Ishikawa (cell line): ENCODE results near the gene GRHL3.
A peak's percentile ranks its signal among the peaks of the same experiment; 100 is the strongest.

Experiments used
- CEBPB ChIP-seq: IDR thresholded peaks from 2 replicates; pipeline ENCODE4 v1.6.1; 2012
- CREB1 ChIP-seq: IDR thresholded peaks from 2 replicates; pipeline ENCODE4 v1.6.1; 2012; ENCODE audit warnings: low read depth
- EGR1 ChIP-seq: IDR thresholded peaks from 2 replicates; pipeline ENCODE4 v1.6.1; 2012
- EP300 ChIP-seq: IDR thresholded peaks from 2 replicates; pipeline ENCODE4 v1.6.1; 2012; ENCODE audit warnings: borderline replicate concordance
- FOXM1 ChIP-seq: IDR thresholded peaks from 2 replicates; pipeline ENCODE4 v1.6.1; 2012; ENCODE audit warnings: low read depth, borderline replicate concordance
- NFIC ChIP-seq: IDR thresholded peaks from 2 replicates; pipeline ENCODE4 v1.6.1; 2012
- RAD21 ChIP-seq: IDR thresholded peaks from 2 replicates; pipeline ENCODE4 v1.6.1; 2012; ENCODE audit warnings: low read depth
- TAF1 ChIP-seq: IDR thresholded peaks from 2 replicates; pipeline ENCODE4 v1.6.1; 2012; ENCODE audit warnings: low read depth, mild to moderate bottlenecking
- TCF12 ChIP-seq: IDR thresholded peaks from 2 replicates; pipeline ENCODE4 v1.6.1; 2012; ENCODE audit warnings: low read depth
- TEAD4 ChIP-seq: IDR thresholded peaks from 2 replicates; pipeline ENCODE4 v1.6.1; 2012
- YY1 ChIP-seq: IDR thresholded peaks from 2 replicates; pipeline ENCODE4 v1.6.1; 2012; ENCODE audit warnings: low read depth
- ZBTB7A ChIP-seq: IDR thresholded peaks from 2 replicates; pipeline ENCODE4 v1.6.1; 2012; ENCODE audit warnings: low read depth
- TF ChIP-seq, protein P1 (sequence below): IDR thresholded peaks from 2 replicates; pipeline ENCODE4 v1.6.1; 2012
- TF ChIP-seq, protein P2 (sequence below): IDR thresholded peaks from 2 replicates; pipeline ENCODE4 v1.6.1; 2012
- TF ChIP-seq, protein P3 (sequence below): IDR thresholded peaks from 2 replicates; pipeline ENCODE4 v1.6.1; 2012; ENCODE audit warnings: low read depth, mild to moderate bottlenecking

GRHL3 gene

DNA sequence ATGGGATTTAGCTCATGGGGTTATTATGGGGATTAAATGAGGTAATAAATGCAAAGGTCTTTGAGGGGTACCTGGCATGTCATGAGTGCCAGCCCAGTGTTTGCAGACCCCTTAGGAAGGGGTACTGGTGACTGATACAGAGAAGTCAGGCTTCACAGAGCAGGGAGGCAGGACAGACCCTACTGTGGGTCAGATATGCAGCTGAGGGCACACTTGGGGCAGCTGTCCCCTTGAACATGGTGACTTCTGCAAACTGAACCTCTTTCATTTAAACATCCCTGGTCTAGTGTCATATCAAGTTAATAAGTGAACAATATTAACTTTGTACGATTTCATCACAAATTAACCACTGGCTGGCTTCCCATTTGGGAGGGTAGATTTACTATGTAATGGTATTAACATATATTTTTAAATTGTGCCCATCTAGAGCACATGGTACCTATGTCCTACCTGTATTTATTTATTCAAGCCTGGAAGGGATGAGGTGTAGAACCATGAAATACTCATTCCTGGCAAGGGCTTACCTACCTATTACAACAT lies 68.5 kb downstream of the GRHL3 start:
- TF ChIP-seq EGR1 = no peak
- TF ChIP-seq FOXM1 = no peak
- TF ChIP-seq CREB1 = no peak
- no peak for TF ChIP-seq RAD21
- no peak for TF ChIP-seq EP300
- TF ChIP-seq, protein P1, sequence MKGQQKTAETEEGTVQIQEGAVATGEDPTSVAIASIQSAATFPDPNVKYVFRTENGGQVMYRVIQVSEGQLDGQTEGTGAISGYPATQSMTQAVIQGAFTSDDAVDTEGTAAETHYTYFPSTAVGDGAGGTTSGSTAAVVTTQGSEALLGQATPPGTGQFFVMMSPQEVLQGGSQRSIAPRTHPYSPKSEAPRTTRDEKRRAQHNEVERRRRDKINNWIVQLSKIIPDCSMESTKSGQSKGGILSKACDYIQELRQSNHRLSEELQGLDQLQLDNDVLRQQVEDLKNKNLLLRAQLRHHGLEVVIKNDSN = no peak
- no peak for TF ChIP-seq TAF1
- TF ChIP-seq, protein P2, sequence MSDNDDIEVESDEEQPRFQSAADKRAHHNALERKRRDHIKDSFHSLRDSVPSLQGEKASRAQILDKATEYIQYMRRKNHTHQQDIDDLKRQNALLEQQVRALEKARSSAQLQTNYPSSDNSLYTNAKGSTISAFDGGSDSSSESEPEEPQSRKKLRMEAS = no peak
- no peak for TF ChIP-seq ZBTB7A
- no peak for TF ChIP-seq CEBPB
- no peak for TF ChIP-seq TEAD4
- TF ChIP-seq, protein P3, sequence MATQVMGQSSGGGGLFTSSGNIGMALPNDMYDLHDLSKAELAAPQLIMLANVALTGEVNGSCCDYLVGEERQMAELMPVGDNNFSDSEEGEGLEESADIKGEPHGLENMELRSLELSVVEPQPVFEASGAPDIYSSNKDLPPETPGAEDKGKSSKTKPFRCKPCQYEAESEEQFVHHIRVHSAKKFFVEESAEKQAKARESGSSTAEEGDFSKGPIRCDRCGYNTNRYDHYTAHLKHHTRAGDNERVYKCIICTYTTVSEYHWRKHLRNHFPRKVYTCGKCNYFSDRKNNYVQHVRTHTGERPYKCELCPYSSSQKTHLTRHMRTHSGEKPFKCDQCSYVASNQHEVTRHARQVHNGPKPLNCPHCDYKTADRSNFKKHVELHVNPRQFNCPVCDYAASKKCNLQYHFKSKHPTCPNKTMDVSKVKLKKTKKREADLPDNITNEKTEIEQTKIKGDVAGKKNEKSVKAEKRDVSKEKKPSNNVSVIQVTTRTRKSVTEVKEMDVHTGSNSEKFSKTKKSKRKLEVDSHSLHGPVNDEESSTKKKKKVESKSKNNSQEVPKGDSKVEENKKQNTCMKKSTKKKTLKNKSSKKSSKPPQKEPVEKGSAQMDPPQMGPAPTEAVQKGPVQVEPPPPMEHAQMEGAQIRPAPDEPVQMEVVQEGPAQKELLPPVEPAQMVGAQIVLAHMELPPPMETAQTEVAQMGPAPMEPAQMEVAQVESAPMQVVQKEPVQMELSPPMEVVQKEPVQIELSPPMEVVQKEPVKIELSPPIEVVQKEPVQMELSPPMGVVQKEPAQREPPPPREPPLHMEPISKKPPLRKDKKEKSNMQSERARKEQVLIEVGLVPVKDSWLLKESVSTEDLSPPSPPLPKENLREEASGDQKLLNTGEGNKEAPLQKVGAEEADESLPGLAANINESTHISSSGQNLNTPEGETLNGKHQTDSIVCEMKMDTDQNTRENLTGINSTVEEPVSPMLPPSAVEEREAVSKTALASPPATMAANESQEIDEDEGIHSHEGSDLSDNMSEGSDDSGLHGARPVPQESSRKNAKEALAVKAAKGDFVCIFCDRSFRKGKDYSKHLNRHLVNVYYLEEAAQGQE = no peak
- no peak for TF ChIP-seq NFIC
- TF ChIP-seq YY1 = no peak
- no peak for TF ChIP-seq TCF12

DNA sequence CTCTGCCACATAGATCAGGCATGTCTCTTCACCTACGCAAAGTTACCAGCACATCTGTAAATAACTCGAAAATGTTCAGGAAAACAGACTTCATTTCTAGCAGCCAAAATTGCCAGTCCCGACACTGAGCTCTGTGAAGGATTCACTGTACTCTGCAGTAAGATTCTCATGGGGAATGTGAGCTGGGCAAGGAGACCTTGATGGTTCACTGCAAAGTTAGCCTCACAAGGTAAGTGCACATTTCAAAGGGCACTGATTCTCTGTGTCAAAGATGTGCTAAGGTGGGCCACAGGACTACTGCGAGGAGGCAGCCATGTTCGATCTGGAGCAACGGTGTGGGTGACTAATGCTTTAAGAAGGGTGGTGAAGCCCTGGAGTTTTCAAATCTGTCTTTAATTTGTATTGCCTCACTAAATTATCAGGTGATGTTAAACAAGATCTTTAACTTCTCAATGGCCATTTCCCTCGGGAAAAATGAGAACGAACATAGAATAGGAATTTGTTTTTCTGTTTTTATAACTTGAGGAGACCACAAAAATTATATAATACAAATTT lies 69.3 kb downstream of the GRHL3 start:
- TF ChIP-seq, protein P2 = no peak
- TF ChIP-seq YY1 (no peak), EP300 (no peak), TEAD4 (no peak), CREB1 (no peak), CEBPB (no peak), NFIC (no peak), EGR1 (no peak), FOXM1 (no peak), RAD21 (no peak), ZBTB7A (no peak), TAF1 (no peak)
- TF ChIP-seq, protein P3 = no peak

DNA sequence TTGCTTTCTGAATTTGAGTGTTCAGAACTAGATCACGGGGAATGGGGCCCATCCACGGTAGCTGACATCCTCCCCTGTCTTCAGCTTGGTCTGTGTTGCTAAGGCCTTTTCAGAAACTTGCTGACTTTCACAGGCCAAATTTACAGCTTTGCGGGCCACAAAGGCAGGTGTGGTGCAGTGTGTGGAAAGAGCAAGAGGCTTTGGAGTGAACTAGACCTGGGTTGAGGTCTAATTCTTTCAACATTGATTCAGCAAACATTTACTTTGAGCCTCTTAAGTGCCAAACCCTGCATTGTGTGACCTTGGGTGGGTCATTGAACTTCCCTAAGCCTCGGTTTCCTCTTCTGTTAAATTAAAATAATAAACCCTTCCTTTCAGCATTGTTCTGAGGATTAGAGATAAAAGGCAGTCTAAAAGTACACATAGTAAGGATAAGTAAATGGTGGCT lies 70.1 kb downstream of the GRHL3 start:
- TF ChIP-seq YY1 (no peak), EGR1 (no peak), ZBTB7A (no peak), FOXM1 (no peak), TCF12 (no peak), TAF1 (no peak), TEAD4 (no peak), CREB1 (no peak), NFIC (no peak), CEBPB (no peak)
- TF ChIP-seq, protein P1 = no peak

DNA sequence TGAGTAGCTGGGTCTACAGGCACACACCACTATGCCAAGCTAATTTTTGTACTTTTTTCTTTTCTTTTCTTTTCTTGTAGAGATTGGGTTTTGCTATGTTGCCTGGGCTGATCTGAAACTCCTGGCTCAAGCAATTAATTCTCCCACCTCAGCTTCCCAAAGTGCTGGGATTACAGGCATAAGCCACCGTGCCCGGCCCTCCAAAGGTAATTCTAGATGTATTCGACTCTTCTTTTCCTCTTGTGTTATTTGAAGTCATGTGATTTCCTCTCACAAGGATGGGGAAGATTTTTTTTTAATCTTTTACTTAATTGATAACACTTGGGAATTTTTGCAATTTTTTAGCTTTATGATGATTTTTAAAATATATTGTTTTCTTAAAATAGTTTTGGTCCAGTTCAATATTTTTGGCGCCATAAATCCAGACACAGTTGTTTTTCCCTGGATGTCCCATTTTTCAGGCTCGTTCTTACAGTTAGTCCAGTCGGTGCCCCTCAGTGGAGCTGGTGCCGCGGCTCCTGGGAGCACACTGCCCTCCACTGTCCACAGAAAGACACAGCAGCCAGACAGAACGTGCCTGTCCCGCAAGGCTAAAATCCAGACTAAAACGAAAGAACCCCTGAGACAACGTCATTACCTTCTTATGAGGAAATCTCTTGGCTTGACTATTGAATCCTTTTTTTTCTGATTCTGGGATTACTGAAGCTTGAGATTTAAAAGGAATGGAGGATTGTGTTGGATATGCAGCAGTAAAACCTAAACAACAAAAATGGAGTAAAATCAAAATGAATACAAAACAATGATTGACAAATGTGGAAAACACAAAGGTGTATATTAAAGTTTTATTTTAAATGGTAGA lies 72.0 kb downstream of the GRHL3 start:
- peak; percentile 89 for TF ChIP-seq RAD21
- TF ChIP-seq FOXM1 = no peak

DNA sequence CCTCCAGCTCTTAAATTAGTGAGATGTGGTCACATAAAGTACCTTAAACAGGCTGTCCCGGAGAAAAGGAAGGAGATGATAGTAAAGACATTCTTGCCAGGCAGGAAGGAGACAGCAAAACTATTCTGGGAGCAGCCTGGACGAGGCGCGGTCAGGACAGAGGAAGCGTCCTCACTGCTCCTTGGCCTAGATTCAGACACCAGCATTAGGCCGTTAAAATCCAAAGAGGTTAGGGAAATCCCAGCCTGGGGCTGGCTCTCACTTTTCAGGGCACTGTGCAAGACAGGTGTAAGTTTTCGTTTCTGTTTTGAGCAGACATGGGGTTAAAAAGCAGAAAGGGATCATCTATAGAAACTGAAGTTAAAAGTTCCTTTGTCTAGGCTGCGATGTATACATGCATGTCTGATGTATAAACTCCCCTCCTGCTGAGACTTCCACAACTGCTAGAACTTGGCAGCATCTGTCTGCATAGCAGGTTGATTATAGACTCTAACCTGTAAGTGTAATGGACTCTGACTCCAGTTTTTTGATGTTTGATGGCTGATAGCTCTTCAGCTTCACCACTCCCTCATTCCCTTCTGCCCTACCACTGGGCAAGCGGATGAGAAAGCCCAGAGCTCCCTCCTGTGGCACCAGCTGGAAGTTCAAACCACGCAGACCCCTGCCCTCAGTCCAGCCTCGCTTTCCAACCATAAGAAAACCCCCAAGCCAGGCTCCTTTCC lies 72.9 kb downstream of the GRHL3 start:
- TF ChIP-seq RAD21 (peak; percentile 77), EGR1 (no peak)
